H9 (cell line): ENCODE measurements around the gene NKAIN2. TPM values are rescaled to one million over a fixed set of nuclear protein-coding genes. Genes with fewer than 3 reads are reported as not detected.

ENCODE experiments used
- DNase-seq: peaks from one replicate; pipeline ENCODE4 v3.0.0-alpha.2; 2017
- H2AFZ ChIP-seq: one replicate; pipeline ENCODE4 v1.6.1; 2013; ENCODE audit warnings: mild to moderate bottlenecking, low read length, control low read depth, moderate library complexity
- H2AK5ac ChIP-seq: 2 replicates; pipeline ENCODE4 v1.6.1; 2013; ENCODE audit warnings: low read length, control low read depth, mixed read lengths; ENCODE audit not compliant: insufficient read length
- H2BK120ac ChIP-seq: one replicate; pipeline ENCODE4 v1.6.1; 2013; ENCODE audit warnings: low read depth, mild to moderate bottlenecking, low read length, control low read depth, inconsistent platforms; ENCODE audit not compliant: poor library complexity, severe bottlenecking
- H2BK12ac ChIP-seq: 2 replicates; pipeline ENCODE4 v1.6.1; 2013; ENCODE audit warnings: low read length, control low read depth, mixed read lengths, low read depth; ENCODE audit not compliant: insufficient read length
- H2BK15ac ChIP-seq: 2 replicates; pipeline ENCODE4 v1.6.1; 2013; ENCODE audit warnings: low read depth, low read length, control low read depth
- H2BK20ac ChIP-seq: one replicate; pipeline ENCODE4 v1.6.1; 2013; ENCODE audit warnings: low read depth, mild to moderate bottlenecking, low read length, control low read depth, inconsistent platforms; ENCODE audit not compliant: poor library complexity, severe bottlenecking
- H2BK5ac ChIP-seq: 2 replicates; pipeline ENCODE4 v1.6.1; 2013; ENCODE audit warnings: low read length, control low read depth, mixed read lengths; ENCODE audit not compliant: insufficient read length
- H3K14ac ChIP-seq: 2 replicates; pipeline ENCODE4 v1.6.1; 2013; ENCODE audit warnings: low read length, control low read depth; ENCODE audit not compliant: insufficient read depth
- H3K18ac ChIP-seq: 2 replicates; pipeline ENCODE4 v1.6.1; 2013; ENCODE audit warnings: low read depth, mild to moderate bottlenecking, mixed read lengths, low read length, control low read depth; ENCODE audit not compliant: insufficient read length
- H3K23ac ChIP-seq: 2 replicates; pipeline ENCODE4 v1.6.1; 2013; ENCODE audit warnings: low read length, control low read depth, mixed read lengths, low read depth; ENCODE audit not compliant: insufficient read length
- H3K23me2 ChIP-seq: 2 replicates; pipeline ENCODE4 v1.6.1; 2013; ENCODE audit warnings: low read depth, mild to moderate bottlenecking, mixed read lengths, low read length, control low read depth; ENCODE audit not compliant: insufficient read length, poor library complexity, severe bottlenecking
- H3K27ac ChIP-seq: 2 replicates; pipeline ENCODE4 v1.5.1; 2013; ENCODE audit warnings: low read length, control low read depth, mixed read lengths, low read depth; ENCODE audit not compliant: insufficient read length
- H3K27me3 ChIP-seq: 2 replicates; pipeline ENCODE4 v1.6.1; 2013; ENCODE audit warnings: low read length, control low read depth, inconsistent platforms; ENCODE audit not compliant: insufficient read depth
- H3K4ac ChIP-seq: 2 replicates; pipeline ENCODE4 v1.6.1; 2013; ENCODE audit warnings: low read depth, mild to moderate bottlenecking, control low read depth, inconsistent platforms, low read length, moderate library complexity
- H3K4me1 ChIP-seq: 2 replicates; pipeline ENCODE4 v1.6.1; 2013; ENCODE audit warnings: low read length, control low read depth, inconsistent platforms; ENCODE audit not compliant: insufficient read depth
- H3K4me2 ChIP-seq: 2 replicates; pipeline ENCODE4 v1.6.1; 2013; ENCODE audit warnings: low read length, control low read depth, mixed read lengths; ENCODE audit not compliant: insufficient read length, insufficient read depth
- H3K56ac ChIP-seq: 2 replicates; pipeline ENCODE4 v1.6.1; 2013; ENCODE audit warnings: low read depth, mild to moderate bottlenecking, mixed read lengths, low read length, control low read depth; ENCODE audit not compliant: insufficient read length
- H3K79me1 ChIP-seq: 2 replicates; pipeline ENCODE4 v1.6.1; 2013; ENCODE audit warnings: low read depth, mild to moderate bottlenecking, moderate library complexity, low read length, control low read depth, inconsistent platforms; ENCODE audit not compliant: insufficient read depth, poor library complexity, severe bottlenecking
- H3K79me2 ChIP-seq: 2 replicates; pipeline ENCODE4 v1.6.1; 2013; ENCODE audit warnings: low read length, control low read depth, inconsistent platforms; ENCODE audit not compliant: insufficient read depth
- H3K9ac ChIP-seq: 2 replicates; pipeline ENCODE4 v1.6.1; 2013; ENCODE audit warnings: low read length, control low read depth, mixed read lengths; ENCODE audit not compliant: insufficient read length; ENCODE audit errors: extremely low read depth
- H3K9me3 ChIP-seq: one replicate; pipeline ENCODE4 v1.6.1; 2013; ENCODE audit warnings: low read depth, low read length, inconsistent platforms; ENCODE audit not compliant: control insufficient read depth
- H3T11ph ChIP-seq: one replicate; pipeline ENCODE4 v1.6.1; 2013; ENCODE audit warnings: mild to moderate bottlenecking, low read length, control low read depth, inconsistent platforms
- H4K20me1 ChIP-seq: one replicate; pipeline ENCODE4 v1.6.1; 2013; ENCODE audit not compliant: control insufficient read depth, insufficient read length, insufficient read depth
- H4K5ac ChIP-seq: 2 replicates; pipeline ENCODE4 v1.6.1; 2013; ENCODE audit warnings: low read depth, mild to moderate bottlenecking, mixed read lengths, low read length, control low read depth; ENCODE audit not compliant: insufficient read length
- H4K8ac ChIP-seq: replicated peaks from 2 replicates; pipeline ENCODE4 v1.6.1; 2013; ENCODE audit warnings: low read length, control low read depth, mixed read lengths, low read depth; ENCODE audit not compliant: insufficient read length
- H4K91ac ChIP-seq: 2 replicates; pipeline ENCODE4 v1.6.1; 2013; ENCODE audit warnings: low read depth, mild to moderate bottlenecking, moderate library complexity, mixed read lengths, low read length, control low read depth; ENCODE audit not compliant: insufficient read length
- H3K27ac Mint-ChIP-seq, 3 experiments: 2 replicates in 2 of 3; 3 replicates in 1 of 3; pipeline ENCODE4 v1.8.0; 2020 to 2021; ENCODE audit warnings: mixed read lengths in 3 of 3, mild to moderate bottlenecking in 1 of 3, moderate library complexity in 1 of 3
- H3K27me3 Mint-ChIP-seq: 2 replicates; pipeline ENCODE4 v1.8.0; 2021; ENCODE audit warnings: low read depth, mild to moderate bottlenecking, moderate library complexity, mixed read lengths
- H3K36me3 Mint-ChIP-seq, 3 experiments: 2 replicates in 2 of 3; 3 replicates in 1 of 3; pipeline ENCODE4 v1.8.0; 2020 to 2021; ENCODE audit warnings: low read depth in 3 of 3, mixed read lengths in 3 of 3; ENCODE audit not compliant: insufficient read depth in 1 of 3
- H3K4me1 Mint-ChIP-seq, 2 experiments: 2 replicates each; pipeline ENCODE4 v1.8.0; 2020; ENCODE audit warnings: mixed read lengths in 2 of 2
- H3K4me3 Mint-ChIP-seq, 2 experiments: 2 replicates in 1 of 2; 3 replicates in 1 of 2; pipeline ENCODE4 v1.8.0; 2020 to 2021; ENCODE audit warnings: mild to moderate bottlenecking in 2 of 2, mixed read lengths in 2 of 2, moderate library complexity in 1 of 2
- H3K9me3 Mint-ChIP-seq, 2 experiments: 2 replicates in 1 of 2; 3 replicates in 1 of 2; pipeline ENCODE4 v1.8.0; 2020; ENCODE audit warnings: mild to moderate bottlenecking in 2 of 2, mixed read lengths in 2 of 2, moderate library complexity in 1 of 2
- CTCF ChIP-seq: fragments of 200-600 bp; sonication (generic); conservative IDR thresholded peaks from 3 replicates; pipeline ENCODE4 v1.8.0; 2021; ENCODE audit warnings: antibody characterized with exemption, mild to moderate bottlenecking
- WGBS: extraction: QIAGEN DNeasy Blood & Tissue Kit; methylation state at CpG from one replicate; pipeline ENCODE4 v1.1.7; 2013; ENCODE audit warnings: missing lambda C conversion rate, low lambda C conversion rate, mixed read lengths; ENCODE audit not compliant: insufficient read length; ENCODE audit errors: extremely low coverage; 5-methylcytosine and 5-hydroxymethylcytosine counted together
- total RNA-seq: library from RNA; stranded (reverse); gene quantifications from 2 replicates; pipeline ENCODE4 v1.2.1, GENCODE V29; 2021

Gene NKAIN2
- total RNA-seq, 1 experiment from 2014 or later: 0.17 TPM

GRCh38 chr6:124867121-124867520 is 1063.5 kb downstream of the NKAIN2 start:
- TF ChIP-seq CTCF: no peak
- no peak overlapping the region for H3K14ac ChIP-seq

More at GRCh38 chr6:124867121-124867520, 1063.5 kb downstream of the NKAIN2 start:
- Histone ChIP-seq H3K18ac (no peak overlapping the region), H2AFZ (no peak overlapping the region), H3K9me3 (no peaks in the 10 kb centered on the region), H2AK5ac (no peak overlapping the region), H3K79me2 (no peaks in the 10 kb centered on the region), H3K9ac (no peak overlapping the region), H4K91ac (no peak overlapping the region), H4K20me1 (no peaks in the 10 kb centered on the region), H4K5ac (no peak overlapping the region), H4K8ac (no peak overlapping the region), H3K4me2 (no peak overlapping the region), H3K4ac (no peak overlapping the region), H3K79me1 (no peaks in the 10 kb centered on the region), H3K4me1 (no peaks in the 10 kb centered on the region), H2BK5ac (no peak overlapping the region), H3K56ac (no peak overlapping the region), H3K27me3 (no peaks in the 10 kb centered on the region), H3K23me2 (no peaks in the 10 kb centered on the region), H3K23ac (no peak overlapping the region), H2BK120ac (no peak overlapping the region), H2BK15ac (no peak overlapping the region), H2BK12ac (no peak overlapping the region), H2BK20ac (no peak overlapping the region), H3K27ac (no peak overlapping the region), H3T11ph (no peak overlapping the region)
- H3K4me1 Mint-ChIP-seq: no peaks in the 10 kb centered on the region; a peak in 2 of 4 replicates
- no peak for DNase-seq
- H3K27me3 Mint-ChIP-seq: 0 out of 2 replicates have a peak, but pooled peaks cover 2% of the 10 kb centered on the region
- no CpG with 5 or more reads among the region's 1 CpG for WGBS
- no peak overlapping the region for H3K4me3 Mint-ChIP-seq
- peaks cover 2 to 6% of the 10 kb centered on the region in 2 experiments; a peak in 2 of 5 replicates for H3K9me3 Mint-ChIP-seq
- H3K36me3 Mint-ChIP-seq: peaks cover 4 to 6% (median 6%) of the 10 kb centered on the region in 3 experiments; a peak in 5 of 7 replicates
- H3K27ac Mint-ChIP-seq: no peak overlapping the region
